K562 (cell line): ENCODE results near the gene CRTC3. TPM values are rescaled to one million over a fixed set of nuclear protein-coding genes. Genes with fewer than 3 reads are reported as not detected.

Experiments
- DMBX1 ChIP-seq: fragments of 250-450 bp; sonication (Bioruptor Pico); IDR thresholded peaks from 2 replicates; pipeline ENCODE4 v1.8.0; 2022; ENCODE audit warnings: inconsistent platforms, mild to moderate bottlenecking, moderate library complexity, borderline replicate concordance
- HIVEP1 ChIP-seq: fragments of 250-450 bp; sonication (Bioruptor Pico); IDR thresholded peaks from 2 replicates; pipeline ENCODE4 v1.4.0; 2020; ENCODE audit warnings: mild to moderate bottlenecking
- POLR2G ChIP-seq: fragments of 200-400 bp; formaldehyde crosslinking; IDR thresholded peaks from 2 replicates; pipeline ENCODE4 v1.6.1; 2017; ENCODE audit warnings: low read depth, mild to moderate bottlenecking, antibody characterized with exemption, low read length, moderate library complexity
- ZNF263 ChIP-seq: sonication (generic); formaldehyde crosslinking; IDR thresholded peaks from 2 replicates; pipeline ENCODE4 v1.8.0; 2022; ENCODE audit warnings: mild to moderate bottlenecking, missing genetic modification reagents, borderline replicate concordance
- polyA plus RNA-seq, 8 experiments: library from polyadenylated mRNA; depleted of rRNA in 4 of 8; stranded (reverse) in 5 of 8; unstranded in 3 of 8; fragments of >200 nt; fragmentation: Nextera tagmentation in 2 of 8; fragmentation: Illumina TruSeq in 1 of 8; extraction: Ambion mirVana in 2 of 8; extraction: Trizol in 1 of 8; gene quantifications; 2 replicates each; pipeline versions ENCODE4 v1.2.1 to v1.2.3, GENCODE V29; 2011 to 2014; ENCODE audit warnings: inconsistent platforms in 1 of 8, missing spikeins in 1 of 8
- total RNA-seq, 7 experiments: library from RNA; depleted of rRNA in 6 of 7; stranded (reverse); fragments of >200 nt in 6 of 7; fragmentation: Illumina TruSeq in 2 of 7; extraction: Trizol in 2 of 7; gene quantifications; 2 replicates each; pipeline versions ENCODE4 v1.2.1 to v1.2.3, GENCODE V29; 2011 to 2021; ENCODE audit warnings: low replicate concordance in 1 of 7
- TF ChIP-seq, protein P1 (sequence below): fragments of 450-650 bp; IDR thresholded peaks from 2 replicates; pipeline ENCODE4 v1.6.1; 2016; ENCODE audit warnings: mild to moderate bottlenecking, moderate library complexity

Gene CRTC3
- total and polyA plus RNA-seq, 9 of the 15 experiments (the other 6 are each of a cell fraction or from before 2014, with no cell fraction given), result 1.2 to 19.0 (median 11.6) TPM

DNA sequence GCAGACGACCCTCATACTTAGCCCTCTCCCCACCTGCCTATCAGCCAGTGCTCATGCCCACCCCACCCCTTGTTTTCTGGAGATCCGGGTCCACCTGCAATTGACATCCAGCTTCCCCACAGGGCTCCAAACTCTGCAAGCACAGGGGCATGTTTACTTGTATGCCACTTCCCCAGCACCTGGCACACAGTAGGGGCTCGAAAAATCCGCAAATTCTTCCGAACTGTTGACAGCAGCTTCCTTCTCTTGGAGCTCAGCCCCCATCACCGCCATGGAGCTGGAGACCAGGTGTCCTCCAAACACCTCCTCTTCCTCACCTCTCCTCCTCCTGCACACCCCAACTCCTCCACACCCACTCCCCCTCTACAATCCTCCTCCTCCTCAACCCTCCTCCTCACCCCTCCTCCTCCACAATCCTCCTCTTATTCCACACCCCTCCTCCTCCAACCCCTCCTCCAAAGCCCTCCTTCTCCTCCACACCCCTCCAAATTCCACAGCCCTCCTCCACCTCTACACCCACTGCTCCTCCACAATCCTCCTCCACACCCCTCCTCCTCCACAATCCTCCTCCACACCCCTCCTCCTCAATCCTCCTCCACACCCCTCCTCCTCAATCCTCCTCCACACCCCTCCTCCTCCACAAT, 117.1 kb downstream of the CRTC3 start (continued):
- TF ChIP-seq, protein P1, sequence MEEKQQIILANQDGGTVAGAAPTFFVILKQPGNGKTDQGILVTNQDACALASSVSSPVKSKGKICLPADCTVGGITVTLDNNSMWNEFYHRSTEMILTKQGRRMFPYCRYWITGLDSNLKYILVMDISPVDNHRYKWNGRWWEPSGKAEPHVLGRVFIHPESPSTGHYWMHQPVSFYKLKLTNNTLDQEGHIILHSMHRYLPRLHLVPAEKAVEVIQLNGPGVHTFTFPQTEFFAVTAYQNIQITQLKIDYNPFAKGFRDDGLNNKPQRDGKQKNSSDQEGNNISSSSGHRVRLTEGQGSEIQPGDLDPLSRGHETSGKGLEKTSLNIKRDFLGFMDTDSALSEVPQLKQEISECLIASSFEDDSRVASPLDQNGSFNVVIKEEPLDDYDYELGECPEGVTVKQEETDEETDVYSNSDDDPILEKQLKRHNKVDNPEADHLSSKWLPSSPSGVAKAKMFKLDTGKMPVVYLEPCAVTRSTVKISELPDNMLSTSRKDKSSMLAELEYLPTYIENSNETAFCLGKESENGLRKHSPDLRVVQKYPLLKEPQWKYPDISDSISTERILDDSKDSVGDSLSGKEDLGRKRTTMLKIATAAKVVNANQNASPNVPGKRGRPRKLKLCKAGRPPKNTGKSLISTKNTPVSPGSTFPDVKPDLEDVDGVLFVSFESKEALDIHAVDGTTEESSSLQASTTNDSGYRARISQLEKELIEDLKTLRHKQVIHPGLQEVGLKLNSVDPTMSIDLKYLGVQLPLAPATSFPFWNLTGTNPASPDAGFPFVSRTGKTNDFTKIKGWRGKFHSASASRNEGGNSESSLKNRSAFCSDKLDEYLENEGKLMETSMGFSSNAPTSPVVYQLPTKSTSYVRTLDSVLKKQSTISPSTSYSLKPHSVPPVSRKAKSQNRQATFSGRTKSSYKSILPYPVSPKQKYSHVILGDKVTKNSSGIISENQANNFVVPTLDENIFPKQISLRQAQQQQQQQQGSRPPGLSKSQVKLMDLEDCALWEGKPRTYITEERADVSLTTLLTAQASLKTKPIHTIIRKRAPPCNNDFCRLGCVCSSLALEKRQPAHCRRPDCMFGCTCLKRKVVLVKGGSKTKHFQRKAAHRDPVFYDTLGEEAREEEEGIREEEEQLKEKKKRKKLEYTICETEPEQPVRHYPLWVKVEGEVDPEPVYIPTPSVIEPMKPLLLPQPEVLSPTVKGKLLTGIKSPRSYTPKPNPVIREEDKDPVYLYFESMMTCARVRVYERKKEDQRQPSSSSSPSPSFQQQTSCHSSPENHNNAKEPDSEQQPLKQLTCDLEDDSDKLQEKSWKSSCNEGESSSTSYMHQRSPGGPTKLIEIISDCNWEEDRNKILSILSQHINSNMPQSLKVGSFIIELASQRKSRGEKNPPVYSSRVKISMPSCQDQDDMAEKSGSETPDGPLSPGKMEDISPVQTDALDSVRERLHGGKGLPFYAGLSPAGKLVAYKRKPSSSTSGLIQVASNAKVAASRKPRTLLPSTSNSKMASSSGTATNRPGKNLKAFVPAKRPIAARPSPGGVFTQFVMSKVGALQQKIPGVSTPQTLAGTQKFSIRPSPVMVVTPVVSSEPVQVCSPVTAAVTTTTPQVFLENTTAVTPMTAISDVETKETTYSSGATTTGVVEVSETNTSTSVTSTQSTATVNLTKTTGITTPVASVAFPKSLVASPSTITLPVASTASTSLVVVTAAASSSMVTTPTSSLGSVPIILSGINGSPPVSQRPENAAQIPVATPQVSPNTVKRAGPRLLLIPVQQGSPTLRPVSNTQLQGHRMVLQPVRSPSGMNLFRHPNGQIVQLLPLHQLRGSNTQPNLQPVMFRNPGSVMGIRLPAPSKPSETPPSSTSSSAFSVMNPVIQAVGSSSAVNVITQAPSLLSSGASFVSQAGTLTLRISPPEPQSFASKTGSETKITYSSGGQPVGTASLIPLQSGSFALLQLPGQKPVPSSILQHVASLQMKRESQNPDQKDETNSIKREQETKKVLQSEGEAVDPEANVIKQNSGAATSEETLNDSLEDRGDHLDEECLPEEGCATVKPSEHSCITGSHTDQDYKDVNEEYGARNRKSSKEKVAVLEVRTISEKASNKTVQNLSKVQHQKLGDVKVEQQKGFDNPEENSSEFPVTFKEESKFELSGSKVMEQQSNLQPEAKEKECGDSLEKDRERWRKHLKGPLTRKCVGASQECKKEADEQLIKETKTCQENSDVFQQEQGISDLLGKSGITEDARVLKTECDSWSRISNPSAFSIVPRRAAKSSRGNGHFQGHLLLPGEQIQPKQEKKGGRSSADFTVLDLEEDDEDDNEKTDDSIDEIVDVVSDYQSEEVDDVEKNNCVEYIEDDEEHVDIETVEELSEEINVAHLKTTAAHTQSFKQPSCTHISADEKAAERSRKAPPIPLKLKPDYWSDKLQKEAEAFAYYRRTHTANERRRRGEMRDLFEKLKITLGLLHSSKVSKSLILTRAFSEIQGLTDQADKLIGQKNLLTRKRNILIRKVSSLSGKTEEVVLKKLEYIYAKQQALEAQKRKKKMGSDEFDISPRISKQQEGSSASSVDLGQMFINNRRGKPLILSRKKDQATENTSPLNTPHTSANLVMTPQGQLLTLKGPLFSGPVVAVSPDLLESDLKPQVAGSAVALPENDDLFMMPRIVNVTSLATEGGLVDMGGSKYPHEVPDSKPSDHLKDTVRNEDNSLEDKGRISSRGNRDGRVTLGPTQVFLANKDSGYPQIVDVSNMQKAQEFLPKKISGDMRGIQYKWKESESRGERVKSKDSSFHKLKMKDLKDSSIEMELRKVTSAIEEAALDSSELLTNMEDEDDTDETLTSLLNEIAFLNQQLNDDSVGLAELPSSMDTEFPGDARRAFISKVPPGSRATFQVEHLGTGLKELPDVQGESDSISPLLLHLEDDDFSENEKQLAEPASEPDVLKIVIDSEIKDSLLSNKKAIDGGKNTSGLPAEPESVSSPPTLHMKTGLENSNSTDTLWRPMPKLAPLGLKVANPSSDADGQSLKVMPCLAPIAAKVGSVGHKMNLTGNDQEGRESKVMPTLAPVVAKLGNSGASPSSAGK, result no peak
- peak; percentile 99 for TF ChIP-seq ZNF263 (CRISPR knock-in tag)
- TF ChIP-seq DMBX1, result no peak
- TF ChIP-seq POLR2G, result no peak
- no peak for TF ChIP-seq HIVEP1 (CRISPR knock-in tag)
